Measurements from ENCODE around the gene SORCS2.

DNA sequence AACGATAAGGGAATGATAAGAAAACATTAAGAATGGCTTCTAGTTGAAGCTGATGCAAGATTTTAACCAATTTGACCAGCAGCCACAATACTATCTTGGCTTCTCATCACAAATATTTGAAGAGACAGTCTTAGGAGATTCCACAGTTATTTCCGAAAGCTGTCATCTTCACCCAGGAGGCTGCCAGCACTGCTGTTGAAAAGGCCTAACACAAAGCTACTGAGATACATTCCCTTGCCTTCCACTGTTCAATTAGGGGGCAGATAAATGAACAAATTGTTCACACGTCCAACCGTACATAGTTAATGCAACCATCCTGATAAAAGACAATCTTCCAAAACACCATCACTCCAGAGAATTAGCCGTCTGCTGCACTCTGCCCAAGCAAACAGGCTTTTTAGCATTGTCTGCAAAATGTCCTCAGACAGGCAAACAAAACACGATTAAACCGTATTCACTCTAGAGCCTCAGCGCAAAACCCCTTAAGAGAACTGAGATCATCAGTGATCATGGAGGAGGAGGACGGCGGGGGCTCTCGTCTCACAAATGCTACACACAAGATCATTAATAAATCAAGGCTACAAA, 432.1 kb downstream of the SORCS2 start:
- TF ChIP-seq, protein P1, sequence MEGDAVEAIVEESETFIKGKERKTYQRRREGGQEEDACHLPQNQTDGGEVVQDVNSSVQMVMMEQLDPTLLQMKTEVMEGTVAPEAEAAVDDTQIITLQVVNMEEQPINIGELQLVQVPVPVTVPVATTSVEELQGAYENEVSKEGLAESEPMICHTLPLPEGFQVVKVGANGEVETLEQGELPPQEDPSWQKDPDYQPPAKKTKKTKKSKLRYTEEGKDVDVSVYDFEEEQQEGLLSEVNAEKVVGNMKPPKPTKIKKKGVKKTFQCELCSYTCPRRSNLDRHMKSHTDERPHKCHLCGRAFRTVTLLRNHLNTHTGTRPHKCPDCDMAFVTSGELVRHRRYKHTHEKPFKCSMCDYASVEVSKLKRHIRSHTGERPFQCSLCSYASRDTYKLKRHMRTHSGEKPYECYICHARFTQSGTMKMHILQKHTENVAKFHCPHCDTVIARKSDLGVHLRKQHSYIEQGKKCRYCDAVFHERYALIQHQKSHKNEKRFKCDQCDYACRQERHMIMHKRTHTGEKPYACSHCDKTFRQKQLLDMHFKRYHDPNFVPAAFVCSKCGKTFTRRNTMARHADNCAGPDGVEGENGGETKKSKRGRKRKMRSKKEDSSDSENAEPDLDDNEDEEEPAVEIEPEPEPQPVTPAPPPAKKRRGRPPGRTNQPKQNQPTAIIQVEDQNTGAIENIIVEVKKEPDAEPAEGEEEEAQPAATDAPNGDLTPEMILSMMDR (IDR thresholded peaks at IDR 0.05; ENCODE audit: control extremely low read depth in 1 of 3, insufficient read depth in 1 of 3, low read depth in 1 of 3, low read length in 3 of 3) = no peak
- TF ChIP-seq GABPA (IDR thresholded peaks at IDR 0.05; ENCODE audit: borderline replicate concordance, insufficient read depth, low read length) (no peak), HDAC2 (IDR thresholded peaks at IDR 0.05; ENCODE audit: borderline replicate concordance in 1 of 2, low read depth in 2 of 2, low read length in 2 of 2) (no peak), ZNF274 (IDR thresholded peaks at IDR 0.05; ENCODE audit: borderline replicate concordance, extremely low read depth, low read length) (no peak), POLR2A (IDR thresholded peaks at IDR 0.05; ENCODE audit: control extremely low read depth in 1 of 2, low read depth in 2 of 2, low read length in 2 of 2) (no peak), RBBP5 (IDR thresholded peaks at IDR 0.05; ENCODE audit: borderline replicate concordance, low read depth, low read length) (no peak)
